ENCODE measurements around the gene IPO5.

Gene IPO5

DNA sequence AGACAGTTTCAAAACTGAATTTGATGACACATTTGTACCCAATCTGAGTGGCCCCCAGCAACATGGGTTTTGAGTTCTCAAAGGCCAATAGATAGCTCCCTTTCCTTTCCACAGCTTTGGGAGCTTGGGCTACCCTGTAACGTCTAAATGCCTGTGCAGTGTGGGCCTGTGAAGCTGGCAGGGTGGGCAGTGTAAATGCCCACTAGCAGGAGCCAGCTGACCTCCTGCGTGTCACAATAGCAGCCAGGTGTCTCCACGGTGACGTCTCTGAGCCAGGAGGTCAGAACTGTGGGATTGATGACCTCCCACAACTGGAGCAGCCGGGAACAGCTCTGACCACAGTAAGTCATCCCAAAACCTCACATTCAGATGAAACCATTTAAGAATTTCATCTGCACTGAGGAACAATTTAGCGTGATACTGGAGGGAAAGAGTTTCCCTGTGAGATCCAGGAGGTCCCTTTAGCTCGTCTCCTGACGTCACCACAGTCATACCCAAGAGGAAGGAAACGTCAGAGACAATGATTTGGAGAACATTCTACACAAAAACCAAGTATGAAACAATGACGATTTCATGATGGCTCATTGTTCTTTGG is at the start of gene IPO5:
Gene IPO5 (plus strand): TSS at position 300 of the 595 bp plus-strand sequence. CDS start 23,022 bp downstream, outside the sequence.
- TF ChIP-seq, protein P1, sequence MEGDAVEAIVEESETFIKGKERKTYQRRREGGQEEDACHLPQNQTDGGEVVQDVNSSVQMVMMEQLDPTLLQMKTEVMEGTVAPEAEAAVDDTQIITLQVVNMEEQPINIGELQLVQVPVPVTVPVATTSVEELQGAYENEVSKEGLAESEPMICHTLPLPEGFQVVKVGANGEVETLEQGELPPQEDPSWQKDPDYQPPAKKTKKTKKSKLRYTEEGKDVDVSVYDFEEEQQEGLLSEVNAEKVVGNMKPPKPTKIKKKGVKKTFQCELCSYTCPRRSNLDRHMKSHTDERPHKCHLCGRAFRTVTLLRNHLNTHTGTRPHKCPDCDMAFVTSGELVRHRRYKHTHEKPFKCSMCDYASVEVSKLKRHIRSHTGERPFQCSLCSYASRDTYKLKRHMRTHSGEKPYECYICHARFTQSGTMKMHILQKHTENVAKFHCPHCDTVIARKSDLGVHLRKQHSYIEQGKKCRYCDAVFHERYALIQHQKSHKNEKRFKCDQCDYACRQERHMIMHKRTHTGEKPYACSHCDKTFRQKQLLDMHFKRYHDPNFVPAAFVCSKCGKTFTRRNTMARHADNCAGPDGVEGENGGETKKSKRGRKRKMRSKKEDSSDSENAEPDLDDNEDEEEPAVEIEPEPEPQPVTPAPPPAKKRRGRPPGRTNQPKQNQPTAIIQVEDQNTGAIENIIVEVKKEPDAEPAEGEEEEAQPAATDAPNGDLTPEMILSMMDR (conservative IDR thresholded peaks at IDR 0.05; ENCODE audit: low read depth, low read length) = no peak
- DNase-seq (ENCODE audit: low read depth) = no peak
- no peak within 1 kb of the TSS for H3K4me3 ChIP-seq (ENCODE audit: low read length)

DNA sequence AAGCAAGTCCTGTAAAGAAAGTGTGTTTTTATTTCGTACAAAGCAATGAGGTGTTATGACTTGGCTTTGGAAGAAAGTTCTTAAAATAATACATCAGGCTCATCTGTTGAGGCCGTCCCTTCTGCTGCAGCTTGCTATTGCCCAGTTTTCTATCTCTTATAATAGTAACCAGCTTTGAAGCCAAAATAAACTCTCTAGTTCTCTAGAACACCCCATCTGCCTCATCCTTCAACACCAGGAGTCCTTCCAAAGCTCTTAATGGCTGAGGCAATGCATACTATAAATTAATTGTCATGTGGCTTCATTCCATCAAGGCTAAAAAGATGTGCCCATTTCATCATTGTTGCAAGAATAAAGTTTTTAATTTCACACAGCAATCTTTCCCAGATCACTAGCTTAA is 49.4 kb upstream of the IPO5 start:
- TF ChIP-seq, protein P1 (conservative IDR thresholded peaks at IDR 0.05; ENCODE audit: low read depth, low read length) = no peak
- DNase-seq (ENCODE audit: low read depth) = no peak

DNA sequence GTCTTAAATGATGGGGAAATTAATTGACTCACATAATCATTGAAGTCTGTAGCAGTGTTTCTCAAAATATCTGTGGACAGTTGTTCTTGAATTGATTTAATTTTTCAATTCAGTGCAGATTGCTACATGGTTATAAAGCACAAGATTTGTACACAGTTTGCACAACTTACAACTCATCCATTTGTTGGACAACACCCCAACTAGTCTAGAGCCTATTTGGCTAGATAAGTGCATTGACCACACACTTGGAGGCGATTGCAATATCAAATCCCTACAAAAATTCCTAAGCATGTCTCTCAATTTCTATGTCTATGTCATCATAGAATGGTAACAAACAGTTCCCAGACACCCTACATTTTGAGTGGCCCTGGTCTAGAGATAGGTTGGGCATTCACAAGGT is 48.0 kb upstream of the IPO5 start:
- DNase-seq (ENCODE audit: low read depth) = no peak
- no peak overlapping the region for H3K4me3 ChIP-seq (ENCODE audit: low read length)
- TF ChIP-seq, protein P1 (conservative IDR thresholded peaks at IDR 0.05; ENCODE audit: low read depth, low read length) = no peak

More for the DNA sequence above, 49.4 kb upstream of the IPO5 start:
- H3K4me3 ChIP-seq (ENCODE audit: low read length) = no peak overlapping the region

DNA sequence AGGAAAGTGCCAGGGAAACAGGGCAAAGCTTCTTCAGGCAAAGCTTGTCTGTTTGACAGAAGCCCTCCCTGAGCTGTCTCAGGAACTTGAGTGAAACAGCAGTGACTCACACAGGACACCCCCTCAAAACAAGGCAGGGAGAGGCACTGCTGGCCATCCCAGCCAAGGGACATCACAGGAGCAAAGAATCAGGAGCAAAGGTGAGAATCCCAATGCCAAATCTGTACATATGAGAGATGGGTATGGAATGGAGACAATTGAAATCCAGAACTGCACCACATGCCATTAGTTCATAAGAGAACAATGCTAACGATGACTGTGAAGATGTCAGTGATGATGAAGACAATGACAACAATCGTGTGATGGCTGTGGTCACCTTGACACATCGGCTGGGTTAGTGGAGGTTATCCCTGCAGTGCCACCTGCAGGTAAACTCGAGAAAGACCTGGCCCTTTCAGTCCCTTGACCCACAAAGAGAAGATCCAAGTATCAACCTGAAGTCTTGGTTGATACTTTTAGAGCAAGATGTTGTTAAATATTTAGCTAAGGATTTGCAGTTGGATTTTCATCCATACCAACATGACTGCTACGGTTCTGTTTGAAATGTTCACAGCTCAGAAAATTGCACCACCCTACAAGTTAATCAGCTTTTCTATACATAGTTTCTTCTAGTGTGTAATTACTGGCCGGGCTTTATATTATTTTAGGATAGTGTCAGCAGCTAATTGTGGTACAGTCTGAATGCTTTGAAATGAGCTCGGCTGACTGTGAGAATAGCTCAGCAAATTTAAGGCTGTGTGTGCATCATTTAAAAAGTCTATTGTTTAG is 42.0 kb upstream of the IPO5 start:
- DNase-seq (ENCODE audit: low read depth) = no peak
- H3K4me3 ChIP-seq (ENCODE audit: low read length) = no peak overlapping the region
- TF ChIP-seq, protein P1 (conservative IDR thresholded peaks at IDR 0.05; ENCODE audit: low read depth, low read length) = peak; percentile 61

DNA sequence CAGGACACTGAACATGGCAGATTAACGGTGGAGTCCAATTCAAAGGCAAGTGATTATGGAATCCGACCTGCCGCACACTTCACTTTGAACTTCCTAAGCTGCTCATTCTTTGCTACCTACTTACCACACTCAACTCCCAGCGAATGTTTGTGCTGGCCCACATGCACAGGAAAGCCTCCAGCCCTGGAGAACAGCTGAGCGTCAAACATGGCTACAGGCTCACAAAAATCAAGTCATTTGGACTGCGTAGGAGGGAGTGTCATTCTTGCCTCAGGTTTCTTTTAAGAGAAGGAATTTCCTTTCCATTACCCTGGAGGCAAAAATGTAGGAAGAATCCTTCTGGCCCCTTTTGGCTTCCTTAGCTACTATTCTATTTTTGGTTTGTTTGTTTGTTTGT is 41.3 kb upstream of the IPO5 start:
- DNase-seq (ENCODE audit: low read depth) = no peak
- no peak overlapping the region for H3K4me3 ChIP-seq (ENCODE audit: low read length)

DNA sequence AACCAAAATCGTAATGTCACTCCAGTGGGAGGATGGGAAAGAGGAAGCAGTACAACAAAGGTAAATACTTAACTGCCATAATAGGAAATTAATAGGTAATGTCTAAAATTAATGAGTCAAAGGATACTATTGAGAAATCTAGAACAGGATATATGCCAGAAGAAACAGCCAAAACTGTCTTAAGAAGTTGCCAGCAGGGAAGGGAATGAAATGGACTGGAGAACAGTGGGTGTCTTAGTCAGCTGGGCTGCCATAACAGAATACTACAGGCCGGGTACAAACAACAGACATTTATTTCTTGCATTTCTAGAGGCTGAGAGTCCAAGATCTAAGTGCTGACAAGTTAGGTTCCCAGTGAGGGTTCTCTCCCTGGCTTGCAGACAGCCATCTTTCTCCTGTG is 40.3 kb upstream of the IPO5 start:
- TF ChIP-seq, protein P1 (conservative IDR thresholded peaks at IDR 0.05; ENCODE audit: low read depth, low read length) = no peak
- H3K4me3 ChIP-seq (ENCODE audit: low read length) = no peak overlapping the region
- no peak for DNase-seq (ENCODE audit: low read depth)

More for the DNA sequence above, 41.3 kb upstream of the IPO5 start:
- TF ChIP-seq, protein P1 (conservative IDR thresholded peaks at IDR 0.05; ENCODE audit: low read depth, low read length) = no peak

DNA sequence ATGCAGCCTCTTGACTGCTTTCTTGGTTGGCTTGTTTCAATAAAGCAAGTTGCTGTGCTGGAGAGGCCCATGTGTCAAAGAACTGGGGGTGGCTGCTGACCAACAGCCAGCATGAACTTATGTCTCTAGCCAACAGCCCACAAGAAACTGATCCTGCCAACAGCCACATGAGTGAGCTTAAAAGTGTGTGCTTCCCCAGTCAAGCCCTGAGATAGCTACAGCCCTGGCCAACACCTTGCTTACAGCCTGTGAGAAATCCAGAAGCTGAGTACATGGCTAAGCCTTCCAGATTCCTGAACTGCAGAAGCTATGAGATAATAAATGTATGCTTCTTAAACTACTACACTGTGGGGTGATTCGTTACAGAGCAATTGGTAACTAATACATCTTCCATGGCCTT is 38.9 kb upstream of the IPO5 start:
- DNase-seq (ENCODE audit: low read depth) = no peak
- TF ChIP-seq, protein P1 (conservative IDR thresholded peaks at IDR 0.05; ENCODE audit: low read depth, low read length) = no peak
- no peak overlapping the region for H3K4me3 ChIP-seq (ENCODE audit: low read length)
